Measurements from ENCODE around the gene PRR5L.
"Not testable (repeated sequence)": the region's sequence is repeated elsewhere in the genome, so short reads cannot be mapped to it uniquely, and the experiment has no call there.

Gene PRR5L

GRCh38 chr11:36459046-36459445, 163.0 kb downstream of the PRR5L start:
- no peak for DNase-seq (ENCODE audit: low read depth, low spot score)

GRCh38 chr11:36460220-36460619, 164.1 kb downstream of the PRR5L start:
- DNase-seq (ENCODE audit: low read depth, low spot score): no peak

DNA sequence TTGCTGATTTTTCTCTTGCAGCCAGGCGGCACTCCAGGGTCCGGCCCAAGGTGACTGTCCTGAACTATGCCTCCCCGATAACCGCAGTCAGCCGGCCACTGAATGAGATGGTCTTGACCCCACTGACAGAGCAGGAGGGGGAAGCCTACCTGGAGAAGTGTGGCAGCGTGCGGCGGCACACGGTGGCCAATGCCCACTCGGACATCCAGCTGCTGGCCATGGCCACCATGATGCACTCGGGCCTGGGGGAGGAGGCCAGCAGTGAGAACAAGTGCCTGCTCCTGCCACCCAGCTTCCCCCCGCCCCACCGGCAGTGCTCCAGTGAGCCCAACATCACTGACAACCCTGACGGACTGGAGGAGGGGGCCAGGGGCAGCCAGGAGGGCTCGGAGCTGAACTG, 166.2 kb downstream of the PRR5L start:
- DNase-seq (ENCODE audit: low read depth, low spot score): no peak

DNA sequence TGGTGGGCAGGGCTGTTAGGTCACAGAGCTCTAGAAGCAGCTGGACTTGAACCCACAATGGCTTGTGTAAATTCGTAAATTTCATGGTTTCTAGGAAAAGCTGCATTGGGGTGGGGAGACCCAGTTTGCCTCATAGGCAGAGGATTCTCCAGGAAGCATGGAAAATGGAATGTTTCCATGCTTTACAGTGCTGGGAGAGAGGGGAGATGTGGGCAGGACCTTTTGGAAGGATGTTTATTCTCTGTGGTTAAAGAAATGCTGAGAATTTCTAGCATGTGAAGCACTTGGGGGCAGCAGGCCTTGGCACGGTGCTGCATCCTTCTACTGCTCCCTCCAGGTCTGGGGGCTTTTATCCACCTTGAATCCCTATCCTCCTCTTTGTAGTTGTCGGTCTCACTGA, 167.7 kb downstream of the PRR5L start:
- DNase-seq (ENCODE audit: low read depth, low spot score): no peak

DNA sequence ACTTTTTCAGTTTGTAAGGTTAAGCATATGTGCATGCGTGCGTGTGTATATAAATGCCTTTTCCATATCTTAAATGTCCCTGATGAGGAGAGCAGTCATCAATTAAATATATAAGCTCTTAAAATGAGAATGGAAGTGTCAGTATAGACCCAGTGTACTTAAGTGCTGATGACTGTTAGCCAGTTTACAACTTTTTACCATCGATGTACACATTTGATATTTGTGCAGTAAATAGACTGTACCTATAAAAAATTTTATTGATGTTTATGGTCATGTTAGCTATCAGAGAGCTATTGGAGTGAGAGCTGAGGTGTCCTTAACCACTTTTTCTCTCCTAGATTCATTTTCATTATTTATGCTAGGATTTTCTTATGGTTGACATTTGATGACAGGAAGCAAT, 168.6 kb downstream of the PRR5L start:
- no peak for DNase-seq (ENCODE audit: low read depth, low spot score)

GRCh38 chr11:36465449-36466163, 169.5 kb downstream of the PRR5L start:
- DNase-seq (ENCODE audit: low read depth, low spot score): no peak

- no peak for DNase-seq (ENCODE audit: low read depth, low spot score)
These were observed 170.9 kb downstream of the PRR5L start for GRCh38 chr11:36467012-36467411.

DNA sequence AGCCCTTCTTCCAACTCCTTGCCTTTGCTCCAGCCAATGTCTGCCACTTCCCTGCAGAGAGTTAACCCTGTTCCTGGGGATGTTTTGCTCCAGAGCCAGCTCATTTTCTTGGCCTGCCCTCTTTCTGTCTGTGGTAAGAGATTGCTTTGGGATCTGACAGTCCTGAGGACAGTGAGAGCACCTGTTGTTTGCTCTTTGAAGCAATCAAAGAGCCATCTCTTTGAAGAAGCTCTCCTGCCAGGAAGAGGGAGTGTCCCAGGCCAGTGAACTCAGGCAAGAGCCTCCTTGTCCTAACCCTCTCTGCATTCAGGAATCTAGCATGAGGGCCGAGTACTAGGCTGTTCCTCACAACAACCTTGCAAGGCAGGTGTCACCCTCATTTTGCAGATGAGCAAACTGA, 171.8 kb downstream of the PRR5L start:
- DNase-seq (ENCODE audit: low read depth, low spot score): peak; percentile 26

GRCh38 chr11:36469063-36469462, 173.0 kb downstream of the PRR5L start:
- DNase-seq (ENCODE audit: low read depth, low spot score): peak; percentile 71

DNA sequence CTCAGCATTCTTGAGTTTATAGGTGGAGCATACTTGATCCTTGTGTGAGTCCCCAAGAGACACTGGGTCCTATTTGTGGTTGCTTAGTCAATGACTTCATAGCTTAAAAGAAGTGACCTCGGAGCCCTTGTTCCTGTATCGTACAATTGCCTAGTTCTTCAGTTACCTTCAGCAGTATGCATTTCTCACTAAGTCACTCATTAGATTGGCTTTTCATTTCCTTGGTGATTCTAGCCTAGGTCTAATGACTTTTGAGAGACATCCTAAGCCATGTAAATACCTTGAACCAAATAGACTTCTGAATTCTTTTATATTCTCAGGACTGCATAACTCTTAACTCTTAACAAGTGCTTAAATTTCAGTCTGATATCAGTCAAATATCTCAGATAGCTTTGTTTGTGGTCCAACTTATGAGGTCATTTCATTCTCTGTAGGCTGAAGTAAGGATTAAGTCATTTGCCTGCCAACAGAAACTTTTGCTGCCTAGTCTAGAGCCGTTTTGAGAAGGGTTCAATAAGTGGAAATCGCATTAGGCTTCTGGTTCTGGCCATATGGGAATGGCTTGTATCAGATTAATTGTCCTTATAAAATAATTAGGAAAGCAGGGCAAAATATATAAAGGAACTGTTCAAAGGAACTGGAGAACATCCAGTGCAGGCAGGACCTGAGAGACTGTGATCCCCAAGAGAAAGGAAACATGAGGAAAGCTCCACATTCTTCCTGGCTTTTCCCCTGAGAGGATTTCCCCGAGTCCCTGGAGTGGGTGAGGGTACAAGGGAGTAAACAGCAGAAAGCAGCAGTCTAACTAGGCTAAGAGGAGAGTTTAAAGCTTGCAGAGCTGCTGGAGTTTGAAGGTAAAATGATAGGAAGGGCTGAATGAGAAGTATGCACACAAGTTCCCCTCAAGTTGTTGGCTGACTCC, 174.1 kb downstream of the PRR5L start:
- DNase-seq (ENCODE audit: low read depth, low spot score): no peak

DNA sequence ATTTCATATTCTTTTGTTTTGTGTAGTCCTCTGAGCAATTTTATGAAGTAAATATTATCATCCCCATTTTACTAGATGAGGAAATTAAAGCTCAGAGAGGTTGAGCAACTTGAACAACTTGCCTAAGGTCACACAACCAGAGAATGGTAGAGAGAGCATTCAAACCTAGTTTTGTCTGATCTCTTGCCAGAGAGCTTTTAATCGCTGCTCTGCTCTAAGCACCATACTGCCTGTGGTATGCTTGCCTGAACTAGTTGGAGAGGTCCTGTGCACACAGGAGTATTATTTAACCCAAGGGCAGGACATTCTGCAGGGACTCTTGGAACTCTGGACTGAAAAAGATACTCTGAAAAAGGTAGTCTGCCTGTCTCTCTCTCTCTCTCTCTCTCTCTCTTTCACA, 175.5 kb downstream of the PRR5L start:
- DNase-seq (ENCODE audit: low read depth, low spot score): no peak

GRCh38 chr11:36475192-36475591, 179.1 kb downstream of the PRR5L start:
- no peak for DNase-seq (ENCODE audit: low read depth, low spot score)

GRCh38 chr11:36478700-36479329, 182.7 kb downstream of the PRR5L start:
- peak; percentile 49 for DNase-seq (ENCODE audit: low read depth, low spot score)

GRCh38 chr11:36480833-36481232, 184.7 kb downstream of the PRR5L start:
- DNase-seq (ENCODE audit: low read depth, low spot score): no peak

DNA sequence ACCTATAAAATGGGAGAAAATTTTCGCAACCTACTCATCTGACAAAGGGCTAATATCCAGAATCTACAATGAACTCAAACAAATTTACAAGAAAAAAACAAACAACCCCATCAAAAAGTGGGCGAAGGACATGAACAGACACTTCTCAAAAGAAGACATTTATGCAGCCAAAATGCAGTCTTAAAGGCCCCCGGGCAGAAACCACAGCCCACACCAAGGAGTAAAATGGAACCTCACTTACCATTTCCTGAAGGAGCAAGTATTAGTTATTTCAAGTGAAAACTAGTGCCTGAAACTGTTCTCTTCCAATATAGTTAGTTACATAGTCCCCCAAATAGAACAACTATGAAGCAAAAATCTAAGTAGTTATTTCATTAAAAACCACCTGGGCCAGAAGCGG, 187.0 kb downstream of the PRR5L start:
- DNase-seq (ENCODE audit: low read depth, low spot score): not testable (repeated sequence)

DNA sequence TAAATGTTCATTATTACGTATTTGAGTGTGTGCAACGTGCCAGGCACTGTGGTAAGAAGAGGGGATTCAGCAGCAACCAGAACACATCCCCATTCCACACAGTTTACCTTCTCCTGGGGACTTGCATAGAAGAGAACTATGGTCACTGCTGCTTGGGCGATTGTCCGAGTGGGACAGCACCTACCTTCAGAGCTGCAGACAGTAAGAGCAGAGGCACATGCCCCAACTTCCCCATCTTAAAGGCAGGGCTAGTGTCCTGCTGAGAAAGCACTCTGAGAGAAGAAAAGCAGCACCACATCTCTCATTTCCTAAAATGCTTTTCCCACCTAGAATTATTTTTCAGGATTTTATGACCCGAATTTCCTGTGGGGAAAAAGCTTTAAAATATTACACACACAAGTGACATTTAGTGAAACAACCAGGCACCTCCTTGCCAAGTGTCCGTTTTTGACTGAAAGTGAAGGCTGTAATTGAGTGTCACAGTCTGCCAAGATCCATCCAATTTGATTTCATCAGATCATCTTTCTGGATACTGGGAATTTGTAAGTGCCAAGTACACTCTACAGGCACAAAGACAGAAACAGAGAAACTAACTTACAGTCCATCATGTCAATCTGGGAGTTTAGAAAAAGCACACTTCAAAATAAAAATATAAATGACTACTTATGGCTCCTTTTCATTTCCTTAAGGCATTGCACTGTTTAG, 189.4 kb downstream of the PRR5L start:
- no peak for DNase-seq (ENCODE audit: low read depth, low spot score)

- no peak for DNase-seq (ENCODE audit: low read depth, low spot score)
These were observed 191.5 kb downstream of the PRR5L start for GRCh38 chr11:36487619-36488018.

DNA sequence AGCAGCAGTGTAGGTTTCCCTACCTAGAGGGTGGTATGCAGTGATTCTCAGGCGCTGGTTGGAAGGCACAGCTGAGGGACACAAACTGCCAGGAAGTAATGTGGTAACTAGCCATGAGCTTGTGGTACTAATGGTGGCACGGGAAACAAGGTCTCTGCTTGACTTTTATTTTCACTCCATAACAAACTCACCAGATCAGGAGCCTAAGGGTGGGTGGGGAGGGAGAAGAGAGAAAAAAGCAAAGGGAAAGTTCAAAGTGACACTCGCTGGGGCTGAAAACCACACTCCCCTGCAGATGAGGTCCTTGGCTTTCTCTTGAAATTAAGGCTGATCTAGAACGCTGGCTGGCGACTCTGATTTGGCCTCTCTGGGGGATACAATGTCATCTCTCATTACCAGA, 192.0 kb downstream of the PRR5L start:
- DNase-seq (ENCODE audit: low read depth, low spot score): no peak

GRCh38 chr11:36490026-36490806, 194.1 kb downstream of the PRR5L start:
- no peak for DNase-seq (ENCODE audit: low read depth, low spot score)

GRCh38 chr11:36492724-36493304, 196.7 kb downstream of the PRR5L start:
- no peak for DNase-seq (ENCODE audit: low read depth, low spot score)

DNA sequence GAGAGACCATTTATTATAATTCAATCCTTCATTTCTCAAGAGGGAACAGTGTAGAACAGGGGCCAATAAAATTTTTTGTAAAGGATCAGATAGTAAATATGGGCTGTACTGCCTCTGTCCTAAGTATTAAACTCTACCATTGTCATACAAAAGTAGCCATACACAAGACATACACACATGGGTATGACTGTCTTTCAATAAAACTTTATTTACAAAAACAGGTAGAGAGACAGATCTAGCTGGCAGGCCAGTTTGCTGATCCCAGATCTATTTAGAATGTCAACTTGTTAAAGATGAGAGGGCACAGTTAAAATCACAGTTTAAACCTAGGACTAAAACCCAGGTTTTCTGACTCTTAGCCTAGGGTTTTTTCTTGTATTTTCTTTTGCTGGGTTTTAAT, 197.2 kb downstream of the PRR5L start:
- DNase-seq (ENCODE audit: low read depth, low spot score): no peak
